ENCODE results near the gene TMEM163.
"Not testable (repeated sequence)": the region's sequence is repeated elsewhere in the genome, so short reads cannot be mapped to it uniquely, and the experiment has no call there.

TMEM163 gene

GRCh38 chr2:134573085-134573370 lies 145.8 kb downstream of the TMEM163 start:
- DNase-seq, result no peak

DNA sequence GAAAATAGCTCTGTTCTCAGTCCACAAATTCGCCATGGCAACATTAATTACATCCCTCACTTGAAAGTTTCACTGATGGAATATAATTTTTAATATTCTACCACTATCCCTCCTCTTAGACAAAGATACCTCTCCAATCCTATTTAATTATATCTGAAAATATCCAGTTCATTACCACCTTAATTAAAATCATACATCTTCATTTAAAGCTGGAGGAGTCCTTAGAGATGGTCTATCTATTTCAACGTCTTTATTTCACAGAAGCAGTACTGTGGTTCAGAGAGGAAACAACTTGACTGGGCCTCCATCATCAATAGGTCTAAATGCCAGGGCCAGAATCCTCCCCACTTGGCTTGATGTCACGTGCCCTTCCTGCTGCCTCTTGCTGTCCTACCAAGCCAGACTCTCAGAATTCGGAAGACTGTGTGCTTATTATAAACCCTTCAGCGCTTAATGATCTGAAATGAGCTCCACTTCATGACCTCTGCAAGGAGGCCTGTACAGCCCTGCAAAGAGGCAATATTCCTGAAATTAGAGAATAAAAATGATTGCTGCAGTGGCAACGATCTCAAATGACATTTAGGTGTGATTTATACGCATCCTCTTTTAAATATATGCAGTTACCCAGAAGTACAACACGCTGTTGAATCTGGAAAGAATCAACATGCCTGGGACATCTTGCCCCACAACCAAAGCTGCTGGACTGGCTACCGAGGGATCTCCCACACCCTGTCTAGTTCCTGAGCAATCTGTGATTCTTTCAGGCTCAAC lies 146.3 kb downstream of the TMEM163 start:
- DNase-seq, result no peak

- no peak for DNase-seq
Measured at GRCh38 chr2:134570676-134571075, 148.1 kb downstream of the TMEM163 start.

DNA sequence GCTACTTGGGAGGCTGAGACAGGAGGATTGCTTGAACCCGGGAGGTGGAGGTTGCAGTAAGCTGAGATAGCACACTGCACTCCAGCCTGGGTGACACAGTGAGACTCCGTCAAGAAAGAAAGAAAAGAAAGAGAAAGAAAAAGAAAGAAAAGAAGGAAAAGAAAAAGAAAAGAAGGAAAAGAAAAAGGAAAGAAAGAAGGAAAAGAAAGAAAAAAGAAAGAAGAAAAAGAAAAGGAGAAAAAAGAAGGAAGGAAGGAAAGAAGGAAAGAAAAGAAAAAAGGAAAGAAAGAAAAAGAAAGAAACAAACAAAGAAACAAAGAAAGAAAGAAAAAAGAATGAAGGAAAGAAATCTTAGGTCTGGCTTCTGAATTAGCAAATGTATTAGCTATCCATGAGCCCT lies 150.4 kb downstream of the TMEM163 start:
- no peak for DNase-seq

DNA sequence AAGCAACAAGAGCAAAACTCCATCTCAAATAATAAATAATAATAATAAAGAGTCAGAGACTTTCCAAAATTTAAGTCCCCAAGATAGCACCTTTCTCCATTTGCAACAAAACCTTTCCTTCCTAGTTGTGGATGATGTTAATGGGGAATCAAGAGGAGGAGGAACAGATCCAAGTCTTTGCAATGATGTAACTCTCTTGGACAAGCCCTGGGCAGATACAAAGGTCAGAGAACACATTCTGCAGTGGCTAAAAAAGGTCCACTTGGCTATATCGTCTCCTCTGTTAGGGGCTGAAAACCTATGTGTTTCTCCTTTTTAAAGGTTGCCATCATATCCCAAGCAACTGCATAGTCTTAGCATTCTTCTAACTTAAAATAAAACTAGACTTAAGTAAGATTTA lies 151.1 kb downstream of the TMEM163 start:
- DNase-seq, result no peak

DNA sequence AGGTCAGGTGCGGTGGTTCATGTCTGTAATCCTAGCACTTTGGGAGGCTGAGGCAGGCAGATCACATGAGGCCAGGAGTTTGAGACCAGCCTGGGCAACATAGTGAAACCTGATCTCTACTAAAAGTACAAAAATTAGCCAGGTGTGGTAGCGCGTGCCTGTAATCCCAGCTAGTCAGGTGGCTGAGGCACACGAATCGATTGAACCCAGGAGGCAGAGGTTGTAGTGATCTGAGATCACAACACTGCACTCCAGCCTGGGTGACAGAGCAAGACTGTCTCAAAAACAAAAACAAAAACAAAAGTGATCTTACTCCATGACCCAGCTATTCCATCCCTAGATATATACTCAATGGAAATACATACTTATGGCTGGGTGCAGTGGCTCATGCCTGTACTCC lies 153.8 kb downstream of the TMEM163 start:
- not testable (repeated sequence) for DNase-seq

GRCh38 chr2:134564549-134564948 lies 154.3 kb downstream of the TMEM163 start:
- no peak for DNase-seq

DNA sequence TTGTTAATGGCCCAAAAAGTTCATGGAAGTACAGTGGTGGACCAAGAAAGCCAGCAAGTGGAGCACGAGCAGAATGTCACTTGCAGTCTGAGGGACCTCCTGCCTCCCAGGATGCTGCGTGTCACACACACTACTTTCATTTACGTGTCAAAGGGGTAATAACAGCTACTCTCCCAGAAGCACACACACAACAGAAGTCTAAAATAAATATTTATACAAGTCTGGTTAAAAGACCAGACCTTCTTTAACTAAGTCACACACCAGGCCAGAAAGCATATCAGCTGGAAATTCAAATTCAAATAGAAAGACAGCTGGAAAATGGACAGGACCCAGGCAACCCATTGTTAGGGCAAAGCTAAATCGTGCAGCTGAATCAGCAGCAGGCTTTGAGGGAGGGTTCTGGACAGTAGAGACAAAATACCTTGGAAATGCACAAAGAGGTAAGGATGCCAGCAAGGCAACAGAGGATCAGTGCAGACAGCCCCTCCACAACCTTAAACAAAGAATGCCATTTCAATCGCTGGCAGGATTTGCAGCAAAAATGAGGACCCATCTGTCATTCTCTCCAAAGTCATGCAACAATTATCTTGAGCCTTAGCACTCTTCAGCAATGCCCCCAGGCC lies 160.5 kb downstream of the TMEM163 start:
- DNase-seq, result no peak

GRCh38 chr2:134555411-134555810 lies 163.4 kb downstream of the TMEM163 start:
- no peak for DNase-seq

- no peak for DNase-seq
Measured at GRCh38 chr2:134553657-134554056, 165.1 kb downstream of the TMEM163 start.

GRCh38 chr2:134550566-134551164 lies 168.1 kb downstream of the TMEM163 start:
- DNase-seq, result no peak

DNA sequence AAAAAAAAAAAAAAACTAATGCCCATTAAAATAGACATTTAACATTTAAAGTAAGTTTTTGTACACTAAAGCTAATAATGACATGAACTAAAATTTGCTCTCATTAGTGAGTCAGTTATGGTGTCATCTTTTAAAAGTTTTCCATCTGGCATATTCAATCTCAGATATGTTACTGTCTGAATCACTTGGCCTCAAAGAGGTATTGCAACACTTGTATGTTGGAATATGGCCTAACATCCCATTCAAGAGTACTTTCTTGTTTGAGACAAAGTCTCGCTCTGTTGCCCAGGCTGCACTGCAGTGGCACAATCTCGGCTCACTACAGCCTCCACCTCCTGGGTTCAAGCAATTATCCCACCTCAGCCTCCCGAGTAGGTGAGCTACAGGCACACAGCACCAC lies 169.7 kb downstream of the TMEM163 start:
- no peak for DNase-seq

DNA sequence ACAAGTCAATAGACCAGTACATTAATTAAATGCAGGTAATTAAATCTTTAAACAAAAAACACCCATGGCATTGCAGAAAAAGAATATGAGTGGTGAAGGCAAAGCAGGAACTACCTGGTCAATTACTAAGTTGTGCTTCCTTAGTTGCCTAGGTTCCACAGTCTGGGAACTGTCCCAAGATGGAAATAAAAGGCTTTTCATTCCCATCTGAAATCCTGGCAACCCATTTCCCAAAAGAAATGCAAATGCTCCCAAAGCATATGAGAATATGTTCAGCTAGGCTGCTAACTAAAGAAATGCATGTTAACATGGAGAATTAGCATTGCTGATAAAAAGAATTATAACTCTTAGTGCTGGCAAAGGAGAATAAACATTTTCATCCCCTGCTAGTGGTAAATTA lies 177.8 kb downstream of the TMEM163 start:
- no peak for DNase-seq

DNA sequence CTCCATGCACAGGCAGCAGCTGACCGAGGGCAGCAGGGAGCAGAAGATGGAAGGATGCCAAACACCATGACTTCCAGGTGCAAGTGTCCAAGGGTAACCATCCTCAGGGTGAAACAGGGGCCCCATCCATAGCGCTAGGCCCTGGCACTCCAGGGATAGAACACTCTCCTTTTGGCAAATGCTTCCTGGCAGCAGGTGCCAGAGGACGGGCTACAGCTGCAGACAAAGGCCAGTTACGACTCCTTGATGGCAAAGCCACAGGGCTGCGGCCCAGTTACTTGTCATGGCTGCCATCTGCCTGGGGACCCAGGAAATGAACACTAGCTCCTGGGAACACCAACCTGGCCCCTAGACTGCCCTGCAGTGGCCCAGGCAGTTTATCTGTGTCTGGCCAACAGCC lies 178.8 kb downstream of the TMEM163 start:
- no peak for DNase-seq

- no peak for DNase-seq
Measured at GRCh38 chr2:134537702-134538101, 181.1 kb downstream of the TMEM163 start.

- DNase-seq, result no peak
Measured at GRCh38 chr2:134537121-134537520, 181.7 kb downstream of the TMEM163 start.

DNA sequence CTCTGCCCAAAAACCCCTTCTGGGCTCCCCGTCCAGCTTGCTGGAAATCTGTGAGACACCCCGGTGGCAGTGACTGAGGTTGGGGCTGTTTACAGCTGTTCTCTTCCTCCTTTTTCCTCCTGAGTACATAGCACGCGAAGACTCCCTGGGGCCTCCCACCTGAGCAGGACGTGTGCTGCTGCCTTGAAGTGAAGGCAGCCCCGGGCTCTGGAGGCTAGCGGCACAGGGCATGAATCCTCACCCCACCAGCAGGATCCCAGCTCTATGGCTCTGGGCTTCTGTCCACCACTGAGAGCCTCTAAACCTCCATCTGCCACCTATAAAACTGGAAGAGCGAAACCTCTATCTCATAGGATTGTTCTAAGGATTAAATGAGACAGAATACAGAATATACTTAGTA lies 182.5 kb downstream of the TMEM163 start:
- DNase-seq, result no peak

- DNase-seq, result no peak
Measured at GRCh38 chr2:134532537-134532936, 186.3 kb downstream of the TMEM163 start.

GRCh38 chr2:134527381-134527780 lies 191.4 kb downstream of the TMEM163 start:
- DNase-seq, result no peak

DNA sequence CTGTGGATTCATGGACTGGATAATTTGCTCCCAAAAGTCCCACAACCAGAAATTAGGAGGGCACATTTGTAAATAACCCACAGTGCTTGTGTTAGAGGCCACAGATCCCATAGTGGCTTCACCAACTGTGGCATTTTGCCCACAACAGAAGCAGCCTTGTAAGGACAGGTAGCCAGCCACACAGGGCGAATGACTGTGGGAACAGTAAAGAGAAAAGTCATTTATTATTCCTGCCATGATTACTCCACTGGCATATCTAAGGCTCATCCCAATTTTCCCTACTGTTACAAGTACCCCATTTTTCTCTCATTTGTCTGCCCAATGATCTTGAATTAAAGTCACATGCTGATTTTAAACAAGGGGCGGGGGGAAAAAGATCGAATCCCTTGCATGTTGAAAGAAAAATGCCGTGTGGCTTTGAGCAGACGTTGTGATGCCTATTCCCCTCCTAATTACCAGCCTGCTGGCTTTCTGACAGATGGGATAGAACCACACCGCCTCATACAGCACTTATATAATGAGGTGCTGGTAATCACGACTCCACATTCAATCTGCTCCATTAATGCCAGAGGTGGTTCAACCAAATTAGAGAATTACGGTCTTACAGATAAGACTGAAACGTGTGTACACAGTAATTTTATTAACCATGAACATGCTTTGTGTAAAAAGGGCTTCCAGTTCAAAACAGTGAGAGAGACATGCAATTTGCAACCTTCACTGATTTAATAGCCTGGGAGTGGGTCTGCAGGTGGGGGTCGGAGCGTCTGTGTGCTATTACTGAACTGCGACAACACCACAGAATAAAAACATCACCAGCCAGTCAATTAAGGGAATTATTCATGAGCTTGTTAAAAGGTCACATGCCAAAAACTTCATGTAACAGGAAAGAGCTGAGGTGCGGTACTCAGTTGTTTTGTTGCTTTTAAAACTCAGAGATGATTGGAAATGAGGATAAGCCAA lies 196.0 kb downstream of the TMEM163 start:
- no peak for DNase-seq

DNA sequence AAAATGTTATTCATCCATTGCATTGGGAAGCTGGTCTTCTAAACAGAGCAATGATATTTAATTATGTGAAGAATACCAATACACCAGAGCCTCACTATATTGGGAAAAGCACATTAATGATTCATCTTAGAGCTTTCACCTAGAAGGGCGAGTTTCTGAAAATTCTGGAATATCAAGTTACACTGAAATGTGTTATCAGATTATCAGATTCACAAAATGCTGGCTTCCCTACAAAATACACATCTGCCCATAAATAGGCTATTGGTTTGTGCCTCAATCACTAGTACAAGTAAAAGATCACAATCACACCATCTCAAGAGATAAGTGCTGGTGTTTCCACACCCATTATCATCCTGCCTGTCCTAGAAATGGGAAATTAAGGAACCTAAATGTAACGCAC lies 200.7 kb downstream of the TMEM163 start:
- no peak for DNase-seq

DNA sequence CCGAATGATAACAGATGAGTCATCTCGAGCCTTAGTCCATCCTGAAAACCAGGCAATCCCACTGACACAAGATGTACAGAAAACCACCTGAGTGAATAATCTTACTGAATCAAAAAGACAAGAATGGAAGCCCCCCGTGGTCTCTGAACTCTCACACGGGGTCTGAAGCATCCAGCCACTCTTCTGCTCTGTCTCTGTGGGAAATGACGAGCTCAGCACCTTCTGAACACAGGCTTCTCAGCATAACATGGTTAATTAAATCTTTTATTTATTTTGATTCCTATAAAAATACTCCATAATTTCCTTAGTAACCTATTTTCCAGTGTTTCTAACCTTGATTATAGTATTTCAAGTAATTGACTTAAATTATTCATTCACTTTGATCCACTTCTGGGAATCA lies 203.7 kb downstream of the TMEM163 start:
- no peak for DNase-seq

DNA sequence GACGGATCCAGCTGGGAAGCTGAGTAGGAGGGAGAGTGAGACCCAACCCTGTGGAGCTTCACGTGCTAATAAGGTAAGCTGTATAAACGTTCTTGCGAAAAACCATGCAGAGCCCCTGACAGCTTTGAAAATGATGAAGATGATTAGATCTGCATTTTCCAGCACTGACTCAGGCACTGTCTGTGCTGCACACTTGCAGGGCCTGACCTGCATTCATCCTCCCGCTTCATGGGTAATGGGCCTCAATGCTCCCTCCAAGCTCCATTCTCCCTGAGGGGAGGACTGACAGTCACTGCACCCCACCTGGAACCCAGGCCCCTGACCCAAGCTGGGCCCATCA lies 205.4 kb downstream of the TMEM163 start:
- DNase-seq, result no peak

Measured in T1000 (cell line).